Measurements from ENCODE around the gene TTC21B. TPM values are rescaled to one million over a fixed set of nuclear protein-coding genes. Genes with fewer than 3 reads are reported as not detected.
"Not testable (repeated sequence)": the region's sequence is repeated elsewhere in the genome, so short reads cannot be mapped to it uniquely, and the experiment has no call there.

TTC21B gene
- total RNA-seq, result 13.5 TPM
- long read RNA-seq, transcript TTC21B-203 (11 exons, 1,844 nt), result major isoform, 8 of 17 reads
- long read RNA-seq, partial matches to known transcripts, result 5 of 17 reads
- long read RNA-seq, other reads (novel, unspliced or antisense), result 4 of 17 reads

DNA sequence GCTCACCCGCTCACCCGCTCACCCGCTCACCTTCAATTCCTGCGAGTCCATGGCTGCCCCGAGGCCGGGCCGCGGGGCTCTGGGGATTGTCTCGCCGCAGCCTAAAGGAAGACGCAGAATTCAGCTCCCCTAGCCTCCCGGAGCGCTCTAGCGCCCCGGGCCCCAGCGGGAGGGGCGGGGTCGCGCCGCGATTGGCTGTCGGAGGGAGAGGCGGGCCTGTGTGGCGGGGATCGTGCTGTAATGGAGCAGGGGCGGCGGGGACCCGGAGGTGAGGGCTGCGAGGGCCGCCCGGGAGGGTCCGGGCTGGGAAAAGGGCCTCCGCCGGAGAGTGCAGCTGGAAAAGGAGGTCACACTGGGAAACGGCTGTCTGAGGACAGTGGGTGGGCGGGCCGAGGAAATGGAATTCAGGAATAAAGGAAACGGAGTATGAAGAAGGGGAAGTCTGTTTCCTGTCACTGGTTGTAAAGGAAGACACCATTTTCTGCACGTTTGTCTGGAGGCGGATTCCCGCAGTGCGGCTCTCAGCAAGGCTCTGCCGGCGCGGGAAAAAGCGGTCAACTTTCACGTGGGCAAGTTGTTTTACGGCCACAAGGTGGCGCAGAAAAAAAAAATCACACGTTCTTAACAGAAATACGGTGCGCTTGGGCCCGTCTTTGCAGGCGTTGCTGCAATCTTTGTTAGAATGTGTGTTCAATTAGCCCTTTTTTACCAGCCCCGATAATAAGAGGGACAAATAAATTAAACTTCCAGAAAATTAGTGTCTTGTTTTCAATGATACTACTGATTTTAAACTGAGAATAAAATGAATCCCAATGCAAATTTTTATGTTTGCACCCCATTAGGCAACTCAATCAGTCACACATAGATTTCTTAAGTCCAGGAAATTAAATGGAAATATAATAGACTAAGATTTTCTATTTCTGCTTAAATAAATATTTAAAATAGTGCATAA is at the start of gene TTC21B:
TTC21B (minus strand) TSS at position 122 of the 952 bp plus-strand sequence; CDS start at position 51, 71 bp downstream.
- DNase-seq (ENCODE audit: low spot score), result peak; percentile 97

DNA sequence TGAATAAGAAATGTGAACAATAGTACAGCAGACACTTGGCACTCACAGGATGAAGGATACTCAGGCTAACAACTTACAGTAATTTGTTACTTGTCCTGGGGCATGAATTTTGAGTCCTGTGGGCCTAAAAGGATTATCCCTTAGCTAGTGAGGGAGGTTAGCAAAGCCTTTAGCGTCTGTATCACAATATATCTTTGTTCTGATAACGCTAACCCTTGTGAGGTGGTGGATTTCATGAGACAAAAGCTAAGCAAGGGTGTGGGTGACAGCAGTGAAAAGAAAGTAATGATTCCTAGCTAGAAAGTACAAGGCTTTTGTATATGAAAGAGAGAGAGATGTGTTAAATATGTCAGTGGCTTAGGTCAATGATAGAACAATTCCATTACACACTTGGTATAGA is 46.8 kb upstream of the TTC21B start:
- DNase-seq (ENCODE audit: low spot score), result no peak

DNA sequence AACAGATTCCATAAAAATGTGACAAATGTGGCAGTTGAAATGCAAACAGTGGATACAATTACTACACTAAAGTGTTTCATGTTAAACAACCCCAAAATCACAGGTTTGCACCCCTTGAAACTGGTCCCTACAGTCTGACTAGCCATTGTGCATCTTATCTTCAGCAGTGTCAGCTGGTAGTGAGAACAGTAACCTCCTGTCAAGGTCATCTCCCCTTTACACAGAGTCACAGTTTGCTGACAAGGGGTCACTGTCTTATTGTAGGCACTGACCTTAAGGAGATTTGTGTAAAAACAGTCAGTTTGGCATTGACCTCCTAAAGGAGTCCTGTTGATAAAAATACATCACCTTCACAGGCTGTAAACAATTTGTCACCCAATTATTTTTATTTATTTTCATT is 37.3 kb upstream of the TTC21B start:
- no peak for DNase-seq (ENCODE audit: low spot score)

DNA sequence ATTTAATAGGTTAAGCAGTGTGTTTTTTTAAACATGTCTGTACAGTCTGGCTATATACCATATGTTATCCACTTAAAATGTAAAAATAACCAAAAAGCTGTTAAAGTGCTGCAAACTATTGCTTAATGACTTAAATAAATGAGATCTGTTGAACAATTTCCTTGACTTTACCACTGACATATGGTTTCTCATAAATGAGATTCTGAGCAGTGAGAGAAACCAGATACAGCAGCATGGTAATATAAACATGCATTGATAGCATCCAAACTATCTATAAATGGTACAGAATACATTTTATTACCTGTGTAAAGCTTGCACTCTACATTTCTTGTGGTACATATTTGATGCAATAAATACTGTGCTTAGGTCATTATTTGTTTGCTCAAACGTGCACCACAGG is 36.3 kb upstream of the TTC21B start:
- DNase-seq (ENCODE audit: low spot score), result no peak

DNA sequence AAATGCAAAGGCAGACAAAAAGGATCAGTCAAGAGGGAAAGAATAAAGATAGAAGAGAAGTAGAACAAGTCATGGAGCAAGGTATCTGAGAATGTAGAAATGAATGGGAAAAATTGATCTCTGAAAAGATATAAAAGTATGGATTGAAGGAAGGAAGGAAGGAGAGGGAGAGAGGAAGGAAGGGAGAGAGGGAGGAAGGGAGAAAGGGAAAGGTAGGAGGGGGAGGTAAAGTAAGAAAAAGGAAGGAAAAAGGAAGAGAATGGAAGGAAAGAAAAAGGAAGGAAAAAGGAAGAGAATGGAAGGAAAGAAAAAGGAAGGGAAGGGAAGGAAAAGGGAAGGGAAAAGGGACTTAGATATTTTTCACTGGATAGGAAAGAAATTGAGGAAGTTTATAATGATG is 31.5 kb upstream of the TTC21B start:
- no peak for DNase-seq (ENCODE audit: low spot score)

DNA sequence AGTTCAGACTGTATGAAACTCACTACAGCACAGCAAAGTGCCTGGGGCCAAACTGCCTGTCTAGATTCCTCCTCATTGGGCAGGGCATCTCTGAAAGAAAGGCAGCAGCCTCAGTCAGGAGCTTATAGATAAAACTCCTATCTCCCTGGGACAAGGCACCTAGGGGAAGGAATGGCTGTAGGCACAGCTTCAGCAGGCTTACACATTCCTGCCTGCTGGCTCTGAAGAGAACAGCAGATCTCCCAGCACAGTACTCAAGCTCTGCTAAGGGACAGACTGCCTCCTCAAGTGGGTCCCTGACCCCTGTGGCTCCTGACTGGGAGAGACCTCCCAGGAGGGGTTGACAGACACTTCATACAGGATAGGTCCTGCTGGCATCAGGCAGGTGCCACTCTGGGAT is 18.6 kb upstream of the TTC21B start:
- DNase-seq (ENCODE audit: low spot score), result not testable (repeated sequence)

DNA sequence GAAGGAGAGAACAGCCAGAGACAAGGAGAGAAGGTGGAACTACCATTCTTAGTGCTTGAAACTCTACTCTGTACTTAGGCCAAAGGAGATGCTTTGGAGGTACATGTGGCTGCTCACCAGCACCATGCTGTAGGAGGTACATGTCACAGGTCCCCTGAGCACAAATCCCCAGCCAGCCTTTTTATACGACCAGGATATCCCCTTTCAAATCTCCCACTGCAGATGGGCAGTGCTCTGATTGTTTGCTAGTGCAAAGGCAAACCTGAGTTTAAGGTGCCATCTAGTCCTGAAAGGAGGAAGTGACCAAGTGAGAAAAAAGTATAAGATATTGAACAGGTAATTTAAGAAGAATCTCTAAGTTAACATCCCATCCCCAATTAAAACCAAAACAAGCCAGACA is 17.1 kb upstream of the TTC21B start:
- no peak for DNase-seq (ENCODE audit: low spot score)

DNA sequence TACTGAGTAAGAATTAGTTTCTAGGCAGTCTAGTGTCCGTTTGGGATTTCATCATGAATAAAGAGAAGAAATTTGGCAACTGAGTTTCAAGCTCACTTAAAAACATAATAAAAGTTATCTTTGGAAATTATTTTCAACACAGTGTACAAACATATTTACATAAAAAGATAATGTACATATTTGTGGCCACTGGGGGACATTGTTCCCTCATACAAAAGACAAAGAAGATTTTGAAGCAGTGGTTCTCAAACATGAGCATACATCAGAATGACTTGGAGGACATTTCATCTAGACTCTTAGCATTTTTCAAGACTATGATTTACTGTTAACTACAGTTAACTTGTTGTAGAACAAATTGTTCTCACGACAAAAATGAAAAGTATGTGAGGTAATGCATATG is 15.7 kb upstream of the TTC21B start:
- DNase-seq (ENCODE audit: low spot score), result no peak

DNA sequence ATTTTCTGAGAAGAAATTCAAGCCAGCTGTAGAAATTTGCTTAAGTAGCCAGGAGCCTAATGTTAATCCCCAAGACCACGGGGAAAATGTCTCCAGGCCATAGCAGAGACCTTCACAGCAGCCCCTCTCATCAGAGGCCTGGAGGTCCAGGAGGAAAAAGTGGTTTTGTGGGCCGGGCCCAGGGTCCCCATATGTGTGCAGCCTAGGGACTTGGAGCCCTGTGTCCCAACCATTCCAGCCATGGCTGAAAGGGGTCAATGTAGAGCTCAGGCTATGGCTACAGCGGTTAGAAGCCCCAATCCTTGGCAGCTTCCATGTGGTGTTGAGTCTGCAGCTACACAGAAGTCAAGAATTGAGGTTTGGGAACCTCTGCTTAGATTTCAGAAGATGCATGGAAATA is 14.2 kb upstream of the TTC21B start:
- no peak for DNase-seq (ENCODE audit: low spot score)

DNA sequence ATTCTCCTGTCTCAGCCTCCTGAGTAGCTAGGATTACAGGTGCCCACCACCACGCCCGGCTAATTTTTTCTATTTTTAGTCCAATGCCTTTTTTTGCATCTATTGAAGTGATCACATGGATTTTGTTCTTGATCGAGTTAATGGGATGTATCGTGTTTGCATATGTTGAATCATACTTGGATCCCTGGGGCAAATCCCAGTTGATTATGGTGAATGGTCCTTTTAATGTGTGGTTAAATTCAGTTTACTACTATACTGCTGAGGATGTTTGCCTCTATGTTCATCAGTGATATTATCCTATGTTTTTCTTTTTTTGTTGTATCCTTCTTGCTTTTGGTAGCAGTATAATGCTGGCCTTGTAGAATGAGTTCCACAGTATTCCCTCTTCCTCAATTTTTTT is 8.2 kb upstream of the TTC21B start:
- DNase-seq (ENCODE audit: low spot score), result no peak

DNA sequence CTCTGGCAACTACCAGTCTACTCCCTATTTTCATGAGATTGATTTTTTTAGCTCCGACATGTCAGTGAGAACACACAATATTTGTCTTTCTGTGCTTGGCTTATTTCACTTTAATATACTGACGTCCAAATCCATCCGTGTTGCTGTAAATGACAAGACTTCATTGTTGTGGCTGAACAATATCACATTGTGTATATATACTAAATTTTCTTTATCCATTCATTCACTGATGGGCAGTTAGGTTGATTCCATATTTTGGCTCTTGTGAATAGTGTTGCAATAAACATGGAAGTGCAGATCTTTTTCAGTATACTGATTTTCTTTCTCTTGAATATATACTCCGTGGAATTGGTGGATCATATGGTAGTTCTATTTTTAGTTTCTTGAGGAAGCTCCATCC is 5.8 kb upstream of the TTC21B start:
- no peak for DNase-seq (ENCODE audit: low spot score)

DNA sequence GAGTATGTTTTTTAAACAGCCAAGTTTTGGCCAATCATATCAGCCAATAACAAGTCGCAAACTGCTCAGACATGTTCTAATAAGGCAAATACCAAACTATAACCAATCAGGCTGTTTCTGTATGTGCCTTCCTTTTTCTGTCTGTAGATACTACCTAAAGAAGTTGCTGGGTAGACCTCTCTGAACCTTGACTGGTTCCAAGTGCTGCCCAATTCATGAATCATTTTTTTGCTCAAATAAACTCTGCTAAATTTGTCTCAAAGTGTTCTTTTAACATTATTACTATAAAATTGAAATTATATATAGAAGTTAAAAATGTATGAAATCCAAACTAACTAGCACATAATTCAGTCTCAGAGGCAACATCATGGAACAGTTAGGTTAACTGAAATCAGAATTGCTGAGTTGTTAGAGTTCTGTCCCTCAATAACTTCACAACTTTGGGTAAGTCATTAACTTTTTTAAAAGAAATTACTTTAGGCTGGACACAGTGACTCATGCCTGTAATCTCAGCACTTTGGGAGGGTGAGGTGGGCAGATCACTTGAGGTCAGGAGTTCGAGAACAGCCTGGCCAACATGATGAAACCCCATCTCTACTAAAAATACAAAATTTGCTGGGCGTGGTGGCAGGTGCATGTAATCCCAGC is 4.9 kb upstream of the TTC21B start:
- DNase-seq (ENCODE audit: low spot score), result no peak

DNA sequence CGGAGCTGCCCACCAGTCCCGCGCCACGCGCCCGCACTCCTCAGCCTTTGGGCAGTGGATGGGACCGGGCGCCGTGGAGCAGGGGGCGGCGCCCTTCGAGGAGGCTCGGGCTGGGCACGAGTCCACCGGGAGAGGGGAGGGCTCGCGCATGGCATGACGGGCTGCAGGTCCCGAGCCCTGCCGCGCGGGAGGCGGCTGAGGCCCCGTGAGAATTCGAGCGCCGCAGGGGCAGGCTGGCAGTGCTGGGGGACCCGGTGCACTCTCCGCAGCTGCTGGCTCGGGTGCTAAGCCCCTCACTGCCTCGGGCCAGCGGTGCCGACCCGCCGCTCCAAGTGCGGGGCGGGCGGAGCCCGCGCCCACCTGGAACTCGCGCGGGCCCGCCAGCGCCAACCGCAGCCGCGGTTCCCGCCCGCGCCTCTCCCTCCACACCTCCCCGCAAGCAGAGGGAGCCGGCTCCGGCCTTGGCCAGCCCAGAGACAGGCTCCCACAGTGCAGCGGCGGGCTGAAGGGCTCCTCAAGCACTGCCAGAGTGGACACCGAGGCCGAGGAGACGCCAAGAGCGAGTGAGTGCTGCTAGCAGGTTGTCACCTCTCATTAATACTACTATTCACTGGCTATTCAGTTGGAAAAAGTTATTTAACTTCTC is 3.6 kb upstream of the TTC21B start:
- no peak for DNase-seq (ENCODE audit: low spot score)

DNA sequence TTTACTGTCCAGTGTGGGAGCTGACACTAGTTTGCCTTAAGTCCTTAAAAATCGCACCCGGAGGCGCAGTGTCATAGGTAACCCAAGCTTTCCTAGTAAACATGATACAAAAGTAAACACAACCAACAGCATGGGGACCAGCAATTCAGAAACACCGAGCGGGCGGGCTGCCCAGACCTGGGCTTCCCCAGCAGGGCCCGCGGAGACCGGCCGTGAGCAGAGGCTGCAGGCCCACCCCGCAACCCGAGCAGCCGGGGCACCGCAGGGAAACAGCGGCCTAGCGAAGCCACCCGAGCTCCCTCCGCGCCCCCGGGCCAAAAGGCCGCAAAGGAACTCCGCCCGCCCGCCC is 296 bp downstream of the TTC21B start:
- DNase-seq (ENCODE audit: low spot score), result no peak

DNA sequence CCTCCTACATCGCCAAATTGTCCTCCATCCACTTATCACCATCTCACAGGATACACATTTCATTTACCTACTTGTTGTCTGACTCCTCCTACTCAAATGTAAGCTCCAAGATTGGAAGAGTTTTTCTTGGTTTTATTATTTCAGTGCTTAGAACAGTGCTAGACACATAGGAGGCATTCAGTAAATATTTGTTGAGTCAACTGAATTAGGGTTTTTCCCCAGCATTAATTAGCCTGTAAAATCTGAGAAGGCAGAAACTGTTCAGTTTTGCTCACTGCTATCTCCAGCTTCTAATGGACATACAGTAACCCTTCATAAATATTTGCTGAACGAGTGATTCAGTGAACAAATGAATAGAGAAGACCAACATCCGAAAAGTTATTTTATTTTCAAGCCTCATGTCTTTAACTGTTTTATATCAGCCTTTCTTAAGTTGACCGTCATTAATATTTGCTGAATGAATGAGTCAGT is 800 bp downstream of the TTC21B start:
- DNase-seq (ENCODE audit: low spot score), result no peak

DNA sequence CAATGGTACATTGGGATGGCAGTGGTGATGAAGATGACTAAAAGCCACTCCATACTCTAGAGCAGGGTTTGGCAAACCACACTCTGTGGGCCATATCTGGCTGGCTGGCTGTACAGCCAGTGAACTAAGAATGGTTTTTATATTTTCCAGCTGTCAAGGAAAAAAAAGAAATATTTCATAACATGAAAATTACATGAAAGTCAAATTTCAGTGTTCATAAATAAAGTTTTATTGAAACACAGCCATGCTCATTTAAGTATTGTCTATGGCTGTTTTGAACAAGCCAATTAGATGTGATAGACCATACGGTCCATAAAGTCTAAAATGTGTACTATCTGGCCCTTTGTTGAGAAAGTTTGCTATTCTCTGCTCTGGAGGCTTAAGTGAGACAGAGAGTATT is 1.5 kb downstream of the TTC21B start:
- no peak for DNase-seq (ENCODE audit: low spot score)

DNA sequence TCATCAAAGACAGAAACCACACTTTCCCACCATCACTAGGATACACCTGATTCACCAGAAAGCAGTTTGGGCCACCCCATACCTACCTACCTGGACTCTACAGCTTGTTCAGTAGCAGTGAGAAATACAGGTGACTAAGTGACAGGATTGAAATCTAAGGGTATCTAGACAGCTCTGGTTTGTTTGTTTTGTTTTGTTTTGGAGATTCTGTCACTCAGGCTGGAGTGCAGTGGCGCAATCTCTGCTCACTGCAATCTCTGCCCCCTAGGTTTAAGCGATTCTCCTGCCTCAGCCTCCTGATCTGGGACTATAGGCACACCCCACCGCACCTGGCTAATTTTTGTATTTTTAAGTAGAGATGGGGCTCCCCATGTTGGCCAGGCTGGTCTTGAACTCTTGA is 3.1 kb downstream of the TTC21B start:
- DNase-seq (ENCODE audit: low spot score), result no peak

DNA sequence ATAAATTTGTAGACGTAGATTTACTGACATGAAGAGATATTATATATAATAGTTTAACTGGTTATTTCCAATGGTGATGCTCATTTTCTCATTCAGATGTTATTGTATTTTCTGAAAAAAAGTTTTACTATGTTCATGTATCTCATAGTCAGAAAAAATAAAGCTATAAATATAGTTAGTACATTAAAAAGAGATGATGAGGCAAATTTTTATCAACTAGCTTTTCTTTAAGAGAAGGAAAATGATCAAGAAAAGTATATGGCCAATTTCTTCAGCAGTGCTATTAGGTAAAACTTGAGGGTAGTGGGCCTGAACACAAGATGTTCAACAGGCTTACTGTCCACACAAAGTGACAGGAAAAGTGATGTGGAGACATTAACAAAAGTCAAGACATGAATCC is 11.7 kb downstream of the TTC21B start:
- DNase-seq (ENCODE audit: low spot score), result no peak

DNA sequence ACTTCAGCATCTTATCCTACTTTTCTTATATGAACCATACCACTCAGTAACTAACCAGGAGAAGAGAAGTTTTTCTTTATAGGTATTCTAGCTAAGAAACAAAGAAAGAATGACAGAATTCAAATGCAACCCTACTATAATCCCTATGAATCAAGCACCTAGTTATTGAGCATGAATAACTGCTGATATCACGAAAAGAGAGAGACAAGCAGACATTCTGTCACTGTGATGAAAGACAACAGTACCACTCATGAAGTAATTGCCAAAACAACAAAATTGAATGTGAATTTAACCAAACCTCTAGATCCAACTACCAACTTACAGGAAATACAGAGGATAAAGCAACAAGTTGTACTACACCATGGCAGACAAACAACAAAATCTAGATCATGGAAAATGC is 15.3 kb downstream of the TTC21B start:
- DNase-seq (ENCODE audit: low spot score), result no peak

DNA sequence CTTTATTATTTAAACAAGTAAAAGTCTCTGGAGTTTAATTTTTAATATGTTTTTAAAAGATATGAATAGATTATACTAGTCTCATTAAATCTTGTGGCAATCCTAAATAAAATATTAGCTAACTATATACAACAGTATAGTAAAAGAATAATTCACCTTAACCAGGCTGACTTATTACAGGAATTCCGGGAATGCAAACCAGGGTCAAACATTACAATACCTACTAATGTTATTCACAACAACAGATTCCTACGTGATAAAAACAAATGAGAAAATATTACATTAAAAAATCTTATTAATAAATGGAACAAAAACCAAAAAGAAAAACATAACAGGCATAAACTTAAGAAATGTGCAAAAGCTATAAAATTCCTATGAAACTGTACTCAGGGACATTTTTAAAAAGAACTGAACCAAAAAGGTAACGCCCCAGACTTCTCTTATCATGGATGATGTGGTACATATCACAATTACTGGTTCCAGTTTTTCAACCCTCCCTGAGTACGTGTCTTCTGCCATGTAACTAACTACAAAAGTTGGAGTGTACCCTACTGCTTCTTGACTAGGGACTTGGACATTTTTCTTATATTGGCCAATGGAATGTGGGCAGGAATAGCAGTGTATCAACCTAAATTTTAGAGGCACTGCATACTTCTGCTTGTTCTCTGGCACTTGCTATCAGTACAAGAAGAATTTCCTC is 20.2 kb downstream of the TTC21B start:
- no peak for DNase-seq (ENCODE audit: low spot score)

DNA sequence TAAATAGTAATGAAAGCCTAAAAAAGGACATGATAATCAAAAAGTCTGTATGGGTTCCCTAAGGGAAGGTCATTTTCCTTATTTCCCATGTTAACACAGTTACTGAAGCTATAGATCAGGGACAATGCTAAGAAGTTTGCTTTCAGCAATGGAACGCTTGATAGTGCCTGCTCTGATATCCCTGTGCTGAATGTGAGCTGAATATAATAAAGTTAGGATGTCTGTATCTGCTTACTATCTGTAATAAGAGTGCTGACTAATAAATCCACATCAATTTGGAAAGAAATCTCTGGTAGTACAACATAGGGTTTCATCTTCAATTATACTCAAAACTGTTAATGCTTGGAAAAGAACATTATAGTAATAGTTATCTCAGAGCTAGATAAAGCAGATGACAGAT is 25.8 kb downstream of the TTC21B start:
- DNase-seq (ENCODE audit: low spot score), result no peak
